ENCODE results near the gene ARL8B. TPM values are rescaled to one million over a fixed set of nuclear protein-coding genes. Genes with fewer than 3 reads are reported as not detected.
"Not testable (repeated sequence)": the region's sequence is repeated elsewhere in the genome, so short reads cannot be mapped to it uniquely, and the experiment has no call there.

The ARL8B gene
- total RNA-seq, 1 donor from 2014 or later: 145 TPM

DNA sequence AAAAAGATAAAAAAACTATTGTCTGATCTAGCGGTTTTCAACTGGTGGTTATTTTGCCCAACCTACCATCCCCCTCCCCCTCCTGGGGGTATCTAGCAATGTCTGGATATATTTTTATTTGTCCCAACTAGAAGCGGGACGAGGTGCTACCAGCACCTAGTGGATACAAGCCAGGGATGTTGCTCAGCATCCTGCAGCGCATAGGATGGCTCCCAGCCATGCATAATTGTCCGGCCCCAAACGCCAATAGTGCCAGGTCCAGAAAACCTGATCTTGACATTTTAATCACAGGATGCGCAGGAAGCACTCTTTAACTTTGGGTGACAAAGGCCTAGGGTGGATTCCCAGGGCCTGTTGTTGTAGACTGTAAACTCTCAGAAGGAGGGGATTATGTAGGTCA is 17.0 kb upstream of the ARL8B start:
- DNase-seq (ENCODE audit: low read depth) (no peak), FAIRE-seq (no peak)
- no peak for TF ChIP-seq CTCF (IDR thresholded peaks at IDR 0.05; ENCODE audit: insufficient read depth, low read length, severe bottlenecking)
- H3K36me3 ChIP-seq (ENCODE audit: control insufficient read depth, insufficient read depth, low read length): no peaks in the 10 kb centered on the region
- no peaks in the 10 kb centered on the region for H3K27me3 ChIP-seq (ENCODE audit: control insufficient read depth, insufficient read depth, low read length)
- H3K4me3 ChIP-seq (ENCODE audit: low read depth, low read length): no peak overlapping the region

DNA sequence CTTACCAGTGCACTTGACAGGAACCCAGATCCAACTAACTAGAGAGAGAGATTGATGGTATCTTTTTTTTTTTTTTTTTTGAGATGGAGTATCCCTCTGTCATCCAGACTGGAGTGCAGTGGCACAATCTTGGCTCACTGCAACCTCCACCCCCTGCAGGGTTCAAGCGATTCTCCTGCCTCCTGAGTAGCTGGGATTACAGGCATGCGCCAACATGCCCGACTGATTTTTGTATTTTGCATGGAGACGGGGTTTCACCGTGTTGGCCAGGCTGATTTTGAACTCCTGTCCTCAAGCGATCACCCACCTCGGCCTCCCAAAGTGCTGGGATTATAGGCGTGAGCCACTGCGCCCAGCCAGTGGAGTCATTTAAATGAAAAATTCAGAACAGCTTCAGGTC is 15.7 kb upstream of the ARL8B start:
- H3K4me3 ChIP-seq (ENCODE audit: low read depth, low read length); FAIRE-seq; H3K27me3 ChIP-seq (ENCODE audit: control insufficient read depth, insufficient read depth, low read length); H3K36me3 ChIP-seq (ENCODE audit: control insufficient read depth, insufficient read depth, low read length); DNase-seq (ENCODE audit: low read depth): not testable (repeated sequence)

- not testable (repeated sequence) for H3K27me3 ChIP-seq (ENCODE audit: control insufficient read depth, insufficient read depth, low read length); H3K4me3 ChIP-seq (ENCODE audit: low read depth, low read length); DNase-seq (ENCODE audit: low read depth); FAIRE-seq; H3K36me3 ChIP-seq (ENCODE audit: control insufficient read depth, insufficient read depth, low read length)
These were observed 15.2 kb upstream of the ARL8B start for GRCh38 chr3:5106933-5107334.

GRCh38 chr3:5110337-5110736 is 11.8 kb upstream of the ARL8B start:
- TF ChIP-seq CTCF (IDR thresholded peaks at IDR 0.05; ENCODE audit: insufficient read depth, low read length, severe bottlenecking): no peak
- Histone ChIP-seq H3K27me3 (ENCODE audit: control insufficient read depth, insufficient read depth, low read length) (no peaks in the 10 kb centered on the region), H3K4me3 (ENCODE audit: low read depth, low read length) (no peak overlapping the region), H3K36me3 (ENCODE audit: control insufficient read depth, insufficient read depth, low read length) (no peaks in the 10 kb centered on the region)
- no peak for DNase-seq (ENCODE audit: low read depth)
- FAIRE-seq: no peak

DNA sequence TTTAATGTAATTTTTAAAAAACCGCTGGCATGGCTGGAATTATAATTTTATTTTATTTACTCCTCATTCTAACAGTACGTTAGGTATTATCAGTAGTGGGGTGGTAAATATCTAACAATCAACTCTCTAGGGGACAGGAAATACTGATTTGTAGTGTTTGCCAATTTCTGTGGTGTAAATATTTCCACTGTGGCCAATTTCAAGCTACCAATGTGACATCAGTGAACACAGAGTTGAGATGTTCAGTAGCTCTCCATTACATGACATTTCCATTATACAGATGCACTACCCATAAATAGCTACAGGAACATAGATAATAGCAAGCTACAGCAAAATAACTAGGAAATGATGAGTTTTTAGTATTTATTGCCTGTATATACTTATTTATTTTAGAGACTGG is 10.0 kb upstream of the ARL8B start:
- DNase-seq (ENCODE audit: low read depth) (no peak), FAIRE-seq (no peak)
- no peak overlapping the region for H3K4me3 ChIP-seq (ENCODE audit: low read depth, low read length)
- no peaks in the 10 kb centered on the region for H3K36me3 ChIP-seq (ENCODE audit: control insufficient read depth, insufficient read depth, low read length)
- no peaks in the 10 kb centered on the region for H3K27me3 ChIP-seq (ENCODE audit: control insufficient read depth, insufficient read depth, low read length)
- no peak for TF ChIP-seq CTCF (IDR thresholded peaks at IDR 0.05; ENCODE audit: insufficient read depth, low read length, severe bottlenecking)

GRCh38 chr3:5113726-5114125 is 8.4 kb upstream of the ARL8B start:
- not testable (repeated sequence) for H3K36me3 ChIP-seq (ENCODE audit: control insufficient read depth, insufficient read depth, low read length); FAIRE-seq; H3K27me3 ChIP-seq (ENCODE audit: control insufficient read depth, insufficient read depth, low read length); H3K4me3 ChIP-seq (ENCODE audit: low read depth, low read length); DNase-seq (ENCODE audit: low read depth)

GRCh38 chr3:5115506-5116162 is 6.5 kb upstream of the ARL8B start:
- peak; percentile 36 for FAIRE-seq
- no peaks in the 10 kb centered on the region for H3K27me3 ChIP-seq (ENCODE audit: control insufficient read depth, insufficient read depth, low read length)
- no peak overlapping the region for H3K4me3 ChIP-seq (ENCODE audit: low read depth, low read length)

More at GRCh38 chr3:5115506-5116162, 6.5 kb upstream of the ARL8B start:
- no peak for DNase-seq (ENCODE audit: low read depth)
- no peak for TF ChIP-seq CTCF (IDR thresholded peaks at IDR 0.05; ENCODE audit: insufficient read depth, low read length, severe bottlenecking)
- H3K36me3 ChIP-seq (ENCODE audit: control insufficient read depth, insufficient read depth, low read length): no peaks in the 10 kb centered on the region

Data from bronchial epithelial cell (primary cell).